ENCODE results near the gene TET3. TPM values are rescaled to one million over a fixed set of nuclear protein-coding genes. Genes with fewer than 3 reads are reported as not detected.

TET3 gene
- total RNA-seq, 1 donor from 2014 or later, result 32.2 TPM

- Mint-ChIP-seq H3K4me1 (ENCODE audit: low read depth) (peaks cover 11% of the 10 kb centered on the region), H3K4me3 (ENCODE audit: unreplicated experiment) (no peak overlapping the region), H3K27me3 (ENCODE audit: low read depth) (peaks cover 3% of the 10 kb centered on the region), H3K9me3 (ENCODE audit: low read depth) (no peaks in the 10 kb centered on the region), H3K36me3 (ENCODE audit: low read depth) (no peaks in the 10 kb centered on the region), H3K27ac (ENCODE audit: unreplicated experiment) (no peak overlapping the region)
- no peak for DNase-seq (ENCODE audit: low spot score)
- no peak for TF ChIP-seq CTCF (IDR thresholded peaks at IDR 0.05)
These were observed 16.3 kb upstream of the TET3 start for GRCh38 chr2:73968357-73968937.

GRCh38 chr2:73969356-73969755 lies 15.4 kb upstream of the TET3 start:
- H3K27me3 Mint-ChIP-seq (ENCODE audit: low read depth), result peaks cover 3% of the 10 kb centered on the region
- H3K4me1 Mint-ChIP-seq (ENCODE audit: low read depth), result peaks cover 11% of the 10 kb centered on the region

GRCh38 chr2:73970141-73970803 lies 14.4 kb upstream of the TET3 start:
- H3K4me3 Mint-ChIP-seq (ENCODE audit: unreplicated experiment), result no peak overlapping the region
- no peak for TF ChIP-seq CTCF (IDR thresholded peaks at IDR 0.05)
- peaks cover 3% of the 10 kb centered on the region for H3K27me3 Mint-ChIP-seq (ENCODE audit: low read depth)
- no peaks in the 10 kb centered on the region for H3K36me3 Mint-ChIP-seq (ENCODE audit: low read depth)
- H3K9me3 Mint-ChIP-seq (ENCODE audit: low read depth), result no peaks in the 10 kb centered on the region
- DNase-seq (ENCODE audit: low spot score), result no peak
- H3K4me1 Mint-ChIP-seq (ENCODE audit: low read depth), result peaks cover 11% of the 10 kb centered on the region
- peak overlapping the region; percentile 32 for H3K27ac Mint-ChIP-seq (ENCODE audit: unreplicated experiment)

More at GRCh38 chr2:73969356-73969755, 15.4 kb upstream of the TET3 start:
- no peak overlapping the region for H3K4me3 Mint-ChIP-seq (ENCODE audit: unreplicated experiment)
- no peak overlapping the region for H3K27ac Mint-ChIP-seq (ENCODE audit: unreplicated experiment)
- no peak for TF ChIP-seq CTCF (IDR thresholded peaks at IDR 0.05)
- no peak for DNase-seq (ENCODE audit: low spot score)
- H3K36me3 Mint-ChIP-seq (ENCODE audit: low read depth), result no peaks in the 10 kb centered on the region
- H3K9me3 Mint-ChIP-seq (ENCODE audit: low read depth), result no peaks in the 10 kb centered on the region

- no peak for DNase-seq (ENCODE audit: low spot score)
- no peaks in the 10 kb centered on the region for H3K36me3 Mint-ChIP-seq (ENCODE audit: low read depth)
- peaks cover 11% of the 10 kb centered on the region for H3K4me1 Mint-ChIP-seq (ENCODE audit: low read depth)
- H3K27ac Mint-ChIP-seq (ENCODE audit: unreplicated experiment), result no peak overlapping the region
- no peak overlapping the region for H3K4me3 Mint-ChIP-seq (ENCODE audit: unreplicated experiment)
- TF ChIP-seq CTCF (IDR thresholded peaks at IDR 0.05), result no peak
- no peaks in the 10 kb centered on the region for H3K9me3 Mint-ChIP-seq (ENCODE audit: low read depth)
- peaks cover 3% of the 10 kb centered on the region for H3K27me3 Mint-ChIP-seq (ENCODE audit: low read depth)
These were observed 13.7 kb upstream of the TET3 start for GRCh38 chr2:73970850-73971471.

GRCh38 chr2:73971722-73972121 lies 13.0 kb upstream of the TET3 start:
- Mint-ChIP-seq H3K36me3 (ENCODE audit: low read depth) (no peaks in the 10 kb centered on the region), H3K27ac (ENCODE audit: unreplicated experiment) (no peak overlapping the region), H3K27me3 (ENCODE audit: low read depth) (peaks cover 3% of the 10 kb centered on the region), H3K4me3 (ENCODE audit: unreplicated experiment) (no peak overlapping the region), H3K9me3 (ENCODE audit: low read depth) (no peaks in the 10 kb centered on the region), H3K4me1 (ENCODE audit: low read depth) (peaks cover 11% of the 10 kb centered on the region)
- no peak for DNase-seq (ENCODE audit: low spot score)
- TF ChIP-seq CTCF (IDR thresholded peaks at IDR 0.05), result no peak
